GM23248 (cell line): ENCODE results near the gene GBX1. TPM values are rescaled to one million over a fixed set of nuclear protein-coding genes. Genes with fewer than 3 reads are reported as not detected.

Experiments
- DNase-seq: peaks from one replicate; pipeline ENCODE4 v3.0.0-alpha.2; 2015
- H2AFZ ChIP-seq: fragments of 200-600 bp; sonication (generic); 2 replicates; pipeline ENCODE4 v1.6.1; 2016; ENCODE audit warnings: antibody characterized with exemption
- H3F3A ChIP-seq: fragments of 200-600 bp; sonication (generic); 2 replicates; pipeline ENCODE4 v1.6.1; 2016; ENCODE audit warnings: mild to moderate bottlenecking, antibody characterized with exemption, mixed run types; ENCODE audit not compliant: insufficient read depth
- H3K27ac ChIP-seq: fragments of 200-600 bp; sonication (generic); 2 replicates; pipeline ENCODE4 v1.5.1; 2016; ENCODE audit warnings: mild to moderate bottlenecking
- H3K27me3 ChIP-seq: fragments of 200-600 bp; sonication (generic); replicated peaks from 2 replicates; pipeline ENCODE4 v1.6.1; 2016; ENCODE audit warnings: mild to moderate bottlenecking; ENCODE audit not compliant: insufficient read depth
- H3K36me3 ChIP-seq: fragments of 200-600 bp; sonication (generic); 2 replicates; pipeline ENCODE4 v1.6.1; 2016; ENCODE audit warnings: low read depth, mild to moderate bottlenecking
- H3K4me1 ChIP-seq: fragments of 200-600 bp; sonication (generic); 2 replicates; pipeline ENCODE4 v1.6.1; 2016; ENCODE audit warnings: mild to moderate bottlenecking; ENCODE audit not compliant: insufficient read depth
- H3K4me2 ChIP-seq: fragments of 200-600 bp; sonication (generic); one replicate; pipeline ENCODE4 v1.6.1; 2016; ENCODE audit warnings: mild to moderate bottlenecking; ENCODE audit not compliant: unreplicated experiment
- H3K4me3 ChIP-seq: fragments of 200-600 bp; sonication (generic); 2 replicates; pipeline ENCODE4 v1.5.1; 2016; ENCODE audit warnings: mild to moderate bottlenecking
- H3K79me2 ChIP-seq: fragments of 200-600 bp; sonication (generic); 2 replicates; pipeline ENCODE4 v1.6.1; 2016; ENCODE audit warnings: mild to moderate bottlenecking; ENCODE audit not compliant: insufficient read depth
- H3K9ac ChIP-seq: fragments of 200-600 bp; sonication (generic); 2 replicates; pipeline ENCODE4 v1.6.1; 2016; ENCODE audit warnings: mild to moderate bottlenecking
- H3K9me2 ChIP-seq: fragments of 200-600 bp; sonication (generic); 2 replicates; pipeline ENCODE4 v1.6.1; 2016; ENCODE audit warnings: mixed run types, mild to moderate bottlenecking, moderate library complexity; ENCODE audit not compliant: insufficient read depth
- H3K9me3 ChIP-seq: fragments of 200-600 bp; sonication (generic); one replicate; pipeline ENCODE4 v1.6.1; 2017; ENCODE audit warnings: low read depth
- H4K20me1 ChIP-seq: fragments of 200-600 bp; sonication (generic); 2 replicates; pipeline ENCODE4 v1.6.0; 2016; ENCODE audit not compliant: insufficient read depth
- EZH2 ChIP-seq: fragments of 200-600 bp; sonication (generic); IDR thresholded peaks from 2 replicates; pipeline ENCODE4 v1.6.1; 2018; ENCODE audit warnings: antibody characterized with exemption, mild to moderate bottlenecking; ENCODE audit not compliant: insufficient read depth, poor library complexity, severe bottlenecking
- EZH2phosphoT487 ChIP-seq: fragments of 200-600 bp; sonication (generic); IDR thresholded peaks from 2 replicates; pipeline ENCODE4 v1.6.1; 2018; ENCODE audit warnings: antibody characterized with exemption, moderate library complexity, mild to moderate bottlenecking, low read depth; ENCODE audit not compliant: insufficient read depth
- WGBS, 2 experiments: methylation state at CpG; one replicate each; pipeline ENCODE4 v1.1.6; 2015 to 2017; ENCODE audit warnings: low lambda C conversion rate in 2 of 2, low coverage in 1 of 2; ENCODE audit errors: missing lambda C conversion rate in 2 of 2; 5-methylcytosine and 5-hydroxymethylcytosine counted together
- in situ Hi-C: fragments of 300-500 bp; cut with MboI; formaldehyde crosslinking; loops from 2 replicates; pipeline ENCODE4 v1.15.0; 2020
- polyA plus RNA-seq: library from polyadenylated mRNA; unstranded; fragments of >200 nt; fragmentation: Nextera tagmentation; extraction: Ambion mirVana; gene quantifications from 2 replicates; pipeline ENCODE4 v1.2.1, GENCODE V29; 2016
- total RNA-seq: library from RNA; depleted of rRNA; stranded (reverse); fragments of >200 nt; shearing (Covaris generic); gene quantifications from 2 replicates; pipeline ENCODE4 v1.2.3, GENCODE V29; 2014; rRNA removed

The GBX1 gene
- total RNA-seq (not detected in 2 replicates), polyA plus RNA-seq (not detected in 2 replicates)

- Histone ChIP-seq H2AFZ (0 out of 2 replicates have a peak within 1 kb of the TSS, but pooled peaks have one; percentile 23), H3K36me3 (no peaks in the 10 kb centered on the region), H3K4me2 (peak within 1 kb of the TSS; percentile 46), H4K20me1 (no peaks in the 10 kb centered on the region), H3K4me3 (peak within 1 kb of the TSS; percentile 34), H3K4me1 (no peaks in the 10 kb centered on the region), H3K27ac (no peak within 1 kb of the TSS), H3K9me3 (no peaks in the 10 kb centered on the region), H3K9me2 (no peaks in the 10 kb centered on the region), H3F3A (no peaks in the 10 kb centered on the region), H3K79me2 (no peaks in the 10 kb centered on the region), H3K27me3 (peaks cover 76% of the 10 kb centered on the region), H3K9ac (no peak within 1 kb of the TSS)
- TF ChIP-seq EZH2phosphoT487 (no peak; the same call in 1 of the 2 replicates), EZH2 (no peak)
- 1 to 3% methylated on average over 47 to 63 of the region's 101 CpGs for WGBS, 2 experiments
- peak; percentile 48 for DNase-seq
- in situ Hi-C loops = no loop called here
These were observed at the start of gene GBX1 for GRCh38 chr7:151167197-151167961. Gene GBX1 (minus strand): TSS chr7:151167694. CDS start chr7:151167548, 146 bp downstream.

- Histone ChIP-seq H3K9me3 (no peaks in the 10 kb centered on the region), H3K36me3 (peaks cover 32% of the 10 kb centered on the region; the same call in 1 of the 2 replicates), H3K9me2 (no peaks in the 10 kb centered on the region), H2AFZ (no peak overlapping the region), H3K27me3 (no peaks in the 10 kb centered on the region), H4K20me1 (no peaks in the 10 kb centered on the region), H3K9ac (no peak overlapping the region), H3F3A (peaks cover 5% of the 10 kb centered on the region; the same call in 1 of the 2 replicates), H3K4me1 (no peaks in the 10 kb centered on the region), H3K4me3 (no peak overlapping the region), H3K4me2 (no peak overlapping the region), H3K79me2 (no peaks in the 10 kb centered on the region), H3K27ac (no peak overlapping the region)
- DNase-seq = no peak
- WGBS, 2 experiments = 97 to 100% methylated on average over 5 of the region's 5 CpGs
- TF ChIP-seq EZH2phosphoT487 (no peak), EZH2 (no peak)
- in situ Hi-C loops = no loop called here
These were observed 47.9 kb upstream of the GBX1 start for GRCh38 chr7:151215396-151215795.

GRCh38 chr7:151213826-151214225, 46.3 kb upstream of the GBX1 start:
- DNase-seq = no peak
- TF ChIP-seq EZH2phosphoT487 (no peak), EZH2 (no peak)
- Histone ChIP-seq H3K4me1 (no peaks in the 10 kb centered on the region), H3K79me2 (no peaks in the 10 kb centered on the region), H3K27me3 (no peaks in the 10 kb centered on the region), H3K4me3 (no peak overlapping the region), H3K9ac (no peak overlapping the region), H3K27ac (no peak overlapping the region), H3F3A (peaks cover 5% of the 10 kb centered on the region; the same call in 1 of the 2 replicates), H3K9me2 (no peaks in the 10 kb centered on the region), H3K4me2 (no peak overlapping the region), H4K20me1 (no peaks in the 10 kb centered on the region), H3K36me3 (peaks cover 24% of the 10 kb centered on the region; the same call in 1 of the 2 replicates), H2AFZ (no peak overlapping the region), H3K9me3 (no peaks in the 10 kb centered on the region)
- WGBS, 2 experiments = 72 to 76% methylated on average over 3 of the region's 3 CpGs
- in situ Hi-C loops = no loop called here

GRCh38 chr7:151212626-151213025, 45.1 kb upstream of the GBX1 start:
- Histone ChIP-seq H3K27me3 (no peaks in the 10 kb centered on the region; the same call in 1 of the 2 replicates), H3F3A (peaks cover 5% of the 10 kb centered on the region; the same call in 1 of the 2 replicates), H3K4me2 (no peak overlapping the region), H3K79me2 (no peaks in the 10 kb centered on the region), H3K4me3 (no peak overlapping the region), H3K9me3 (no peaks in the 10 kb centered on the region), H3K9ac (no peak overlapping the region), H3K27ac (no peak overlapping the region), H3K4me1 (no peaks in the 10 kb centered on the region), H2AFZ (no peak overlapping the region), H3K36me3 (peaks cover 20% of the 10 kb centered on the region; the same call in 1 of the 2 replicates), H3K9me2 (no peaks in the 10 kb centered on the region), H4K20me1 (no peaks in the 10 kb centered on the region)
- 80 to 85% methylated on average over 5 of the region's 5 CpGs for WGBS, 2 experiments
- in situ Hi-C loops = no loop called here
- DNase-seq = no peak
- TF ChIP-seq EZH2phosphoT487 (no peak), EZH2 (no peak)
